Activated naive CD4-positive, alpha-beta T cell treated with anti-CD3 and anti-CD28 coated beads, Interleukin-2, amount 50 U/mL, for 24 hours (primary cell): Measurements from ENCODE around the gene FOXP1.

Experiments
- H3K27ac Mint-ChIP-seq: one replicate; pipeline ENCODE4 v1.8.0; 2021; ENCODE audit warnings: mild to moderate bottlenecking, mixed read lengths
- H3K27me3 Mint-ChIP-seq: one replicate; pipeline ENCODE4 v1.8.0; 2021; ENCODE audit warnings: mixed read lengths
- H3K36me3 Mint-ChIP-seq: one replicate; pipeline ENCODE4 v1.8.0; 2021; ENCODE audit warnings: mixed read lengths
- H3K4me1 Mint-ChIP-seq: one replicate; pipeline ENCODE4 v1.8.0; 2021; ENCODE audit warnings: mixed read lengths
- H3K4me3 Mint-ChIP-seq: one replicate; pipeline ENCODE4 v1.8.0; 2021; ENCODE audit warnings: mild to moderate bottlenecking, mixed read lengths
- H3K9me3 Mint-ChIP-seq: one replicate; pipeline ENCODE4 v1.8.0; 2021; ENCODE audit warnings: mixed read lengths

The FOXP1 gene

DNA sequence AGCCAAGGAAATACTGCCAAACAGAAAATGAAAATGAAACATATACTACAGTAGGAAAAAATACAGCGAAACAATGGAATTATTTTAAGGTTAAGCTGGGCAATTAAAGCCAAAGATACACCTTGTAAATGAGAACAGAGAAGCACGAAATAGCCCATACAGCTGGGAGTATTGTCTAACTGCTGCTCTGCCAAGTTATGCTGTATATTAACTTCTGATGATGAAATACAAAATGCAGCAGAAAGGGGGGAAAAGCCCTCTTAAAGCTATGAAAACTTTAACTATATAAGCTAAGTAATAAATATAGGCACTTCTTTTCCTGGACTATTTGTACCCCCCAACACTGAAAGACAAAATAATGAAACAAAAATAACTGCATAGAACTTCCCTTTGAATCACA lies 449.0 kb downstream of the FOXP1 start:
- H3K4me3 Mint-ChIP-seq = peak overlapping the region; percentile 1

DNA sequence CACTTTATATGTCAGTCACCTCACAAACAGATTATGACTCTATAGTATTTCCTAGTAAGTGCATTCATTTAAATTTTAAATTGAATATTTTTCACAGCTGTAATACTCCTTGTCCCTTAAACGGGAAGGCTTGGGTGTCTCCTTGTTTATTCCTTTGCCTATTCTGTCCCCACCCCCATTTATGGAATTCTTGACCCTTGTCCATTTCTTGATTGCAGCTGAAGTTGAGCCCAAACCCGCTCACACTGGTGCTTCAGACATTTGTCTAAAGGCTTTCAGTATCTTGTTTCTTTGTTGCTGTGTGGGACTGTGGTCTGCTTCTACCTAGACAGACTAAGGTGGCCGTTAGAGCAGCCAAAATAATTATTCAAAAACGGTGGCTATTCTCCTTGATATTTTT lies 449.7 kb downstream of the FOXP1 start:
- Mint-ChIP-seq H3K4me3 (no peak overlapping the region), H3K9me3 (no peaks in the 10 kb centered on the region), H3K27ac (peak overlapping the region; percentile 96)

More for the DNA sequence above, 449.0 kb downstream of the FOXP1 start:
- no peaks in the 10 kb centered on the region for H3K27me3 Mint-ChIP-seq
- H3K4me1 Mint-ChIP-seq = peaks cover 82% of the 10 kb centered on the region
- H3K27ac Mint-ChIP-seq = peak overlapping the region; percentile 96
- peaks cover 12% of the 10 kb centered on the region for H3K36me3 Mint-ChIP-seq
- H3K9me3 Mint-ChIP-seq = no peaks in the 10 kb centered on the region

DNA sequence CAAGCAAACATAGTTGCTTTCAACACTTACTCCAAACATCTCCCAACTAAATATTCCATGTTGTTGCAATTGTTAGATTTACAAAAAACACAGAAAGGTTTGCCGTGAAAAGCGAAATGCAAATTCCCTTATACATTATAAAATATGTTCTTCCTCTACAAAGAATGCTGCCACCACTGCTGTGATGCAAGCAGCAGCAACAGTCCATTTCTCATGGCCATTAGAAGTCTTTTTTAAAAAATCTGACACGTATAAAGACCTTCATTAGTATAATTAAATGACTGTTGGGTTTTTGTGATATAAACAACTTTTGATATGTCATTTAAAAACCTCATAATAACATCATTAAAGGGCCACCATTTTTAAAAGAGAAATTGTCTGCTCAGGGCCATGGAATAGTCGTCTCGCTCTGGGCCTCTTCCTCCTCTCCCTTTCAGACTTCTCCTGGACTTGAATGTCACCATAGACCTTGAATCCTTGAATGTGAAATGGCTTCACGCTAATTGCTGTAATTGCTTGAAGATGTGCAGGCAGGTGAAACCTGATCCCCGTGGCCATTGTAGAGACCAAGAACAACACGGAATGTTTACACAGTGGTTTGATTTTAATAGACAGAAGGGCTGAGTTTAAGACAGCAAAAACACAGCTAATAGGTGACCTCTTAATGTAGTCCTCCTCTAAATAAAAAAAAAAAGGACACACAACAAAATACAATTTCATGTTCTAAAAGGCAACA lies 450.4 kb downstream of the FOXP1 start:
- Mint-ChIP-seq H3K36me3 (peaks cover 12% of the 10 kb centered on the region), H3K27me3 (no peaks in the 10 kb centered on the region), H3K4me1 (peaks cover 78% of the 10 kb centered on the region), H3K27ac (peak overlapping the region; percentile 96), H3K9me3 (no peaks in the 10 kb centered on the region), H3K4me3 (peak overlapping the region; percentile 57)

More for the DNA sequence above, 449.7 kb downstream of the FOXP1 start:
- Mint-ChIP-seq H3K27me3 (no peaks in the 10 kb centered on the region), H3K36me3 (peaks cover 12% of the 10 kb centered on the region), H3K4me1 (peaks cover 79% of the 10 kb centered on the region)

DNA sequence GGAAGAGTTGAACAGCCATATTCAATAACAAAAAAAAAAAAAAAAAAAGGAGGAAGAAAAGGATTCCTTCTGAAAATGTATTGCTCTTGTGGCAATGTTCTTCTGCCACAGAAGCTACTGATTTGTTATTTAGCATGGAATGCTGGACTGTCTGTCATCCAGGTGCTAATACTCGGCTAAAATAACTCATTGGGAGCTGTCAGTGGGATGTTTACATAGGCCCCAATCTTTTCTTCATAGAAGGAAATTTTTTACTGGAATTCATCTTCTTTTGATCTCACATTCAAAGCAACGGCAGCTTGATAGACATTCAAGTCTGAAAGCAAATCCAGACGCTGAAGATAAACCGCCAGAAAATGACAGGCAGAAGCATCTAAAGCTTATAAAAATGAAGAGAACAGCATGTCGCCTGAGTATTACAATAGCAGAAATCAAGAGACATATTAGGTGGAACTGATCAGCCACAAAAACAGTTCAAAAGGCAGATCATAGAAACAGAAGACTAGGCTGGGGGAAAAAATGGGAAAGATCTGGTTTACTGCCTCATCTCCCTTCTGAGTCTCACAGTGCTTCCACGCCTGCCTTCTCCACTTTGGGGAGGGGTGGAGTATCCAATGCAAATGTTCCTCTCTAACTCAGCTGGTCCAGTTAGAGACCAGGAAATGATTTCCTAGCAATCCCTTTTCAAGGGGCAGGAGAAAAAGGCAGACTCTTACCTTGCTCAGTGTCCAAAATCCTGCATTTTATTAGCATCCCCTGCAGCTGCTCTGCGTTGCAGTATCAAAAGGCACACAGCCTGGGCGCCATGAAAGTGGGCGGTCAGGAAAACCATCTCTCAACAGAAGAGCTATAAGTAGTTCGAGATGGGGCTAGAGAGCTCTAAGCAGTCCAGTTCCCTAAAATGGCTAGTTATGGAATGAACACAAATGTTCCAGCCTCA lies 451.9 kb downstream of the FOXP1 start:
- Mint-ChIP-seq H3K9me3 (no peaks in the 10 kb centered on the region), H3K27ac (peak overlapping the region; percentile 100), H3K4me3 (peak overlapping the region; percentile 98), H3K4me1 (peaks cover 74% of the 10 kb centered on the region), H3K36me3 (peaks cover 7% of the 10 kb centered on the region), H3K27me3 (no peaks in the 10 kb centered on the region)

DNA sequence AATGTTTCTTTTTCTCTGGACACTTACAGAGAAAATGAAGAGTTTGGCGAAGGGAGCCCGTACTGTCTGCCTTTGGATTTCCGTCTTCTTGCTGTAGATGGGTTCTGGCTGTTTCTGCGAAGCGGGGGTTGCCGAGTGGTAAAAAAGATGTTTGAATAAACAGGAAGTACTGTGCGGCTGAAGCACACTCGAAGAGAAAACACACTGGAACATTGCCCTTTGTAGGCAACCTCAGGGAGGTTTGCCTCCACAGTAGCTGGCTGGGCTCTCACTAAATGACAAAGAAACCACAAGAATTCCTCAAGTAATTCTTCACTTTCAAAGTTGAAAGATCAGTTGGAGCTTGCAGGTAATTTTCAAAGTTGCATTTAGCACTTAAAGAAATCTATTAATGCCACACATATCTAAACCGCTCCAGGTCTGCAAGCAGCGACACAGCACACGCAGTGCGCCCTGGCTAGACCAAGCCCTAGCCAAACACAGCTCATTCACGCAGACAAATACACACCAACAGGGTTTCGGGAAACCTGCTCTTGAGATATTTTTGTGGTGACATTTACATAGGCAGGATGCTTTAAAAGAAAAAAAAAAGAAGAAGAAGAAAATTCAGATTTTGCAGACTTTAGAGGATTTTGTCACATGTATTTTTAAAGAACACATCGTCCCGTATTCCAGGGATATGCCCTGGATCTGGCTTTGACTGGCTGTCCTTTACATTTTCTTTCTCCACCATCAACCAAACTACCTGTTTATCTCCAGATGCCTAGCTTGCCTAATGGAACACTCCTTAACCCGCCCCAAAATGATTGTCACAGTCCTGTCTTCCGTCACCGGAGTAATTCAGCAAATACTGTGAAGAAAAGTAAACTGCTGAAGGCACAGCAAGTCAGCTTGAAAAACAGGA lies 452.8 kb downstream of the FOXP1 start:
- Mint-ChIP-seq H3K27ac (peak overlapping the region; percentile 100), H3K27me3 (no peaks in the 10 kb centered on the region), H3K4me3 (peak overlapping the region; percentile 98), H3K9me3 (no peaks in the 10 kb centered on the region), H3K36me3 (peaks cover 10% of the 10 kb centered on the region), H3K4me1 (peaks cover 72% of the 10 kb centered on the region)

DNA sequence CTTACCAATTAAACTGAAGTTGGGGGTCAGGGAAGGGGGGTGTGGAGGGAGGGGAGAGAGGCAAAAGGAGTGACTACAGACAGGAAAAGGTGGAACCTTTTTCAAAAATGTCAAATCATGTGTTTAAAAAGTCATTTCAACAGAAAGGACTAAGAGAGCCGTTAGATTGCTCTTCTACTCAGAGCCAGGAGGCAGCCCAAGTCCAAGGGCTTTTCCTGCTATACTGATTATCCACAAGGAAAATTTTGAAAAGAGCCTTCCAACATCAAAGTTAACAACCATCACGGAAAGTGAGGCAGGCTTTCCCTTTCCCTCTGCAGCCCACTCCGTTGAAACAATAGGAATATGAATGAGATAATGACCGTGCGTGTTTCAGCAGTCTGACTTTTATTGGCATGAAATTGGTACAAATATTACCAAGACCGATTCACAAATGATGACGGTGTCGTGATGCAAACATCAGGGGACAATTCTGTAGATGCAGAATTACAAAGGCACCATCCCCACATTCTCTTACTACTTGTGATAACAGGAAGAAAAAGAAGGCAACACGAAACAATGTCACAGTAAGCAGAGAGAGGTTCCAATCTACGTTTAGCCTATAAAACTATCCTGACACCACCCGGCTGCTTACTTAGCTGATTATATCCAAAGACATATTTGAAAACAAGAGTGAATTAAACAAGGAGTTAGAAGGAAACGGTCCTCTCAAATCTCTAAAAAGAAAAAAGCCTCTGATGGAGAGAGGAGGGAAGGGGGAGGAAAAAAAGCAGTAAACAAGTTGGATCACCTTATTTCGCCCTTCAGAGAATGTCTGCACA lies 453.7 kb downstream of the FOXP1 start:
- Mint-ChIP-seq H3K4me3 (peak overlapping the region; percentile 98), H3K36me3 (peaks cover 17% of the 10 kb centered on the region), H3K27me3 (no peaks in the 10 kb centered on the region), H3K9me3 (no peaks in the 10 kb centered on the region), H3K27ac (peak overlapping the region; percentile 100), H3K4me1 (peaks cover 72% of the 10 kb centered on the region)

DNA sequence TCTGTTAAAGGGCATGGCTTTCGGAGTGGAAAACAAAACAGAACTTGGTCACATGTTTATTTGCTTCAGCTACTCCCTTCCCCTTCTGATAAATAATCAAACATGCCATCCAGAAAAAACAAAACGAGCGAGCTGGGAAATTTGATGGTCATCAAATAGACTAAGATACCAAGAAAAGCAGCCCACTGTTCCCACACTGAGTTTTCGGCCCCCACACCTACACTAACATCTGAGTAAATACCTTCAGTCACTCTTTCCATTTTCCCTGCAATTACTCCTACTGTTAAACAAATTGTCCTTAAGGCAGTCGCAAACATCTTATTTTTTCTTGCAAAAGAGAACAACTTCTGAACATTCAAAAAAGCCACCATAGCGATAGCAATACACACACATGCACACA lies 454.6 kb downstream of the FOXP1 start:
- H3K36me3 Mint-ChIP-seq = peaks cover 18% of the 10 kb centered on the region
- H3K27ac Mint-ChIP-seq = peak overlapping the region; percentile 100
- no peaks in the 10 kb centered on the region for H3K27me3 Mint-ChIP-seq
- H3K4me1 Mint-ChIP-seq = peaks cover 69% of the 10 kb centered on the region
- H3K9me3 Mint-ChIP-seq = no peaks in the 10 kb centered on the region
- H3K4me3 Mint-ChIP-seq = peak overlapping the region; percentile 98

DNA sequence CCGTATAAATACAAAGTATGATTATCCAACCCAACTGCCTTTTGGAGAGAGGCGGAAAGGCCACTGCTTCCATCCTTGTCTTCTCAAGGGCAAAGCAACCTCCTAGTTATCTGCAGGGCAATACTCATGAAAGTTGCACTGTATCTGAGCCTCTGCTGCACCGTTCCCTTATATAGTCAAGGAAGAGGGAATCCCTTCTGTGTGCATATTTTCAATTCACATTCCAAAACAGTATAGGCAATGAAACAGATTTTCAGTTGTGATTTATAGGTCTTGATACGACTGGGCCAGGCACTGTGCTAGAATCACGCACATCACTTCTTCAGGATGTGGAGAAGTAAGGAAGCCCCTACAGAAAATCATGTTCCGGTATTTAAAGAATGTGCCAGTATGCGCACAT lies 455.7 kb downstream of the FOXP1 start:
- H3K4me3 Mint-ChIP-seq = peak overlapping the region; percentile 98
- H3K27ac Mint-ChIP-seq = peak overlapping the region; percentile 100
- H3K4me1 Mint-ChIP-seq = peaks cover 68% of the 10 kb centered on the region
- H3K27me3 Mint-ChIP-seq = no peaks in the 10 kb centered on the region
- no peaks in the 10 kb centered on the region for H3K9me3 Mint-ChIP-seq
- H3K36me3 Mint-ChIP-seq = peaks cover 23% of the 10 kb centered on the region

DNA sequence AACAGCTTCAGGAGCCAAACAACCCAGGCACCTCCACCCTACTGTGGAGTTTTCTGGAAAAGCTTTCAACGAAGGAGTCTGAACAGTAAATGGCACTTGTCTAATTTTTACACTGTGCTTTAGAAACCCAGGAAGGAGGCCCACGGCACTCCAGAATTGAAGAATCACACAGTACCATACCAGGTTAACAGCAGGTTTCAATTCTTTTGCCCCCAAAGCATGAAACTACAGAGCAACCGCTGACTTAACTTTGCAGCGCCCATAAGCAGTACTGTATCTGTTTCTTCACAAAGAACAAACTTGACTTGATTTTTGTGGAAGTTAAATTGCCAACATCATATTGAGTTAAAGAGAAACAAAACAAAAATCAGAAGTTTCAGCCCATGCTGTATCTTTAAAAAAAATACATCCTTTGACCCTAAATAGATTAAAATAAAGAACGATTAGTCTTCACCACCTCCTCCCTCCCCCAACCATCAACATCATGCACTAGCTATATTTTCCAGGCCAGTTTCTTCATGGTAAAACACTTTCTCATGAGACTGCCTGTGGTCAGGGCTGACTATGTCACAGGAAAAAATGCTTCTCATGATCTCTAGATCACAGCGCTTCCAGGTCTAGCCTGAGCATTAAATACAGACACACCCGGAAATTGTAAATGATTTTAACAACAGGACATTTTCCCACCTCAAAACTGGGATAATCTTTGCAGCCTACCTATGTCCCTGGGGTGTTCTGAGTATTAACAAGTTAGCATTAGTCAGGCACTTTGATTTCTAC lies 456.3 kb downstream of the FOXP1 start:
- no peaks in the 10 kb centered on the region for H3K27me3 Mint-ChIP-seq
- H3K4me3 Mint-ChIP-seq = peak overlapping the region; percentile 98
- no peaks in the 10 kb centered on the region for H3K9me3 Mint-ChIP-seq
- peaks cover 23% of the 10 kb centered on the region for H3K36me3 Mint-ChIP-seq
- peak overlapping the region; percentile 100 for H3K27ac Mint-ChIP-seq
- peaks cover 68% of the 10 kb centered on the region for H3K4me1 Mint-ChIP-seq

DNA sequence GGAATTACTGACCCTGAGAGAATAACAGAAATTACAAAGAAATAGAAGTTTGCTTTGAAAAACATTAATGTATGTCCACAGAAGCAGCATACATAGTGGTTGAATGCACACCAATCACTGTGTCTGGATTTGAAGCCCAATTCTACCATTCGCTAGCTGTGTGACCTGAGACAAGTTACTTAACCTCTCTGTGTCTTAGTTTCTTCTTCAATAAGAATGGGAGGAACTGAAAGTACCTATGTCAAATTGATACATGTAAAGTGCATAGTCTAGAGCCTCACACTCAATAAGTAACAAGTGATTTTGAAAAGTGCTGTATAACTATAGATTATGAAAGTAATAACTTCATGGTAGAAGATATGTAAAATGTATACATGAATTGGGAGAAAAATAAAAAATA lies 457.8 kb downstream of the FOXP1 start:
- Mint-ChIP-seq H3K27ac (peak overlapping the region; percentile 91), H3K9me3 (no peaks in the 10 kb centered on the region), H3K4me3 (peak overlapping the region; percentile 78), H3K36me3 (peaks cover 33% of the 10 kb centered on the region), H3K27me3 (no peaks in the 10 kb centered on the region), H3K4me1 (peaks cover 69% of the 10 kb centered on the region)

DNA sequence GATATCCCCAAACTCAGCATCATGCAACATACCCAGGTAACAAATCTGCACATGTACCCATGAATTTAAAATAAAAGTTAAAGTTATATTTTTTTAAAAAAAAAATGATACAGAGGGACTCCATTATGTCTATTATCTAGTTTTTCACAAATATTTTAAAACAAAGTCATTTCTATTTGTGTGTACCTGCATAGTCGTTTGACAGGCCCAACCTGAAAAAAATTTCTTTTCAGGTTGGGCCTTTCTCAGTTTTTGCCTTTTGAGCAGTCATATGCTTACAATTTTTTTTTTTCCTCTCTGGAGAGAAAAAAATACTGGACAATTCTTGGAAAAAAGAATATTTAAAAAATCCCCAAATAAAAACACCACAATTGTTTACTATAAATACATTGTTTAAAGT lies 459.5 kb downstream of the FOXP1 start:
- Mint-ChIP-seq H3K9me3 (no peaks in the 10 kb centered on the region), H3K4me3 (no peak overlapping the region), H3K27ac (no peak overlapping the region), H3K4me1 (peaks cover 84% of the 10 kb centered on the region), H3K27me3 (no peaks in the 10 kb centered on the region), H3K36me3 (peaks cover 39% of the 10 kb centered on the region)

DNA sequence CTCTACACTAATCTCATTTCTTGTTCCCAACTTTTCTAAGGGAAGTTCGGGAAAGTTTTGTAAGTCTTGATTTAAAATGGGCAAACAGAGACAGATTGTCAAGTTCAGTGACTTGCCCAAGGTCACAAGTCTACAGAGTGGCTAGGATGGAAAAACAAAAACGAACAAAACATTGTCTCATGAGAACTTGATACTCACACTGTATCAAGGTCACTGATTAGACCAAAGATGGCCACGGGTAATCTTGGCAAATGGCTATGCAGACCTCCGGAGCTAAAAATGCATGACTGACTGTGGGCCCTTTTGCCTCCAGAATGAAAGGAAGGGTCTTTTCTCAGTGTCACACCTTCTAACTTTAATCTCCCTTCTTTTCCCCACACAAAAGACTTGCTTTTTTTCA lies 460.9 kb downstream of the FOXP1 start:
- Mint-ChIP-seq H3K4me1 (peaks cover 91% of the 10 kb centered on the region), H3K27me3 (no peaks in the 10 kb centered on the region), H3K27ac (peak overlapping the region; percentile 80), H3K4me3 (peak overlapping the region; percentile 35), H3K36me3 (peaks cover 41% of the 10 kb centered on the region), H3K9me3 (no peaks in the 10 kb centered on the region)

DNA sequence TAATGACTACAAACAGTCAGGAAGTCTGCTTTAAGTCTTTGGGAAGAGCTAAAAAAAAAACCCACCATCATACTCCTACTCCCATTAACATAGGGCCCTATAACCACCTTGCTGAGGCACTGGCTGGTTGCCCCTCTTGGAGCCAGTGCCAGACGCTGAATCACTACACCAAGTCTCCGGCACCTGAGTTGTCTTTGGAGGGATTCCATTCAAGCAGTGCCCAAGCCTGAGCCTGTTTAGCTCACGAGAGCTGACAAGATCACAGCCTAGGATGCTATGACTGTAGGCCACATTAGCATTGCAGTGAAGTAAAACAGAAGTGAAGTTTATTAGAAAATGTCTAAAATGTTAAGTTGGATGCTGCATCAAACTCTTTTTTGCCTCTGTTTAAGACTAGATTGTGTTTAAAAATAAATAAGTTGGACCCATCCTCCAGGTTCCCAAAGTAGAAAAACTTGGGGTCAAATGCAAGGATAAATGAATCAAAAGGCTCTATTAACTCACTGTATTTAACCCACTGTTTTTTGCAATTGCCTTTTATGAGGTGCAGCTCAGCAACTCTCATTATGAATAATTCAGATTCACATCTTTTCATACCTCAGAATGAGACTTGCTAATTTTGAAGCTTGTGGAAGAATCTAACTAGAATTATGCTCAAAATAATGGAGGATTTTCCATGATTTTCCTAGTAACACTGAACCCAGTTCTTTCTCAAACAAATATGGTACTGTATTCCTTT lies 461.9 kb downstream of the FOXP1 start:
- Mint-ChIP-seq H3K36me3 (peaks cover 46% of the 10 kb centered on the region), H3K4me1 (peaks cover 91% of the 10 kb centered on the region), H3K9me3 (no peaks in the 10 kb centered on the region), H3K4me3 (peak overlapping the region; percentile 68), H3K27ac (peak overlapping the region; percentile 95), H3K27me3 (no peaks in the 10 kb centered on the region)
